Measurements from ENCODE around the gene ADGRF3.
A peak's percentile ranks its signal among the peaks of the same experiment; 100 is the strongest.

GRCh38 chr2:26298638-26299393 is 47.8 kb downstream of the ADGRF3 start:
- TF ChIP-seq POLR2A (IDR thresholded peaks at IDR 0.05; ENCODE audit: low read length) (peak; percentile 44), GATA1 (IDR thresholded peaks at IDR 0.05; ENCODE audit: low read depth, low read length) (no peak)
